DND-41 (cell line): ENCODE measurements around the gene TIMMDC1.

Source experiments
- CTCF ChIP-seq: IDR thresholded peaks from 2 replicates; pipeline ENCODE4 v1.5.1; 2012; ENCODE audit warnings: borderline replicate concordance, low read length, moderate library complexity, mild to moderate bottlenecking; ENCODE audit not compliant: poor library complexity, severe bottlenecking; ENCODE audit errors: extremely low read depth
- EZH2 ChIP-seq: IDR thresholded peaks from 3 replicates; pipeline ENCODE4 v1.6.1; 2012; ENCODE audit warnings: borderline replicate concordance, low read depth, mild to moderate bottlenecking, moderate library complexity, low read length, inconsistent platforms; ENCODE audit not compliant: severe bottlenecking

GRCh38 chr3:119555929-119556328, 57.6 kb downstream of the TIMMDC1 start:
- TF ChIP-seq CTCF (no peak), EZH2 (no peak)
